Measurements from ENCODE around the gene DNAJB8.
A peak's percentile ranks its signal among the peaks of the same experiment; 100 is the strongest.

Gene DNAJB8

GRCh38 chr3:128466840-128467541, at the start of gene DNAJB8:
TSS of gene DNAJB8 (minus strand) at chr3:128466890. CDS start at chr3:128463245, 3,645 bp downstream.
- no peak for DNase-seq

GRCh38 chr3:128515967-128516366, 49.3 kb upstream of the DNAJB8 start:
- no peak for DNase-seq

- no peak for DNase-seq
Measured at GRCh38 chr3:128508852-128509251, 42.2 kb upstream of the DNAJB8 start.

GRCh38 chr3:128506754-128507153, 40.1 kb upstream of the DNAJB8 start:
- no peak for DNase-seq

GRCh38 chr3:128505771-128506170, 39.1 kb upstream of the DNAJB8 start:
- no peak for DNase-seq

GRCh38 chr3:128504963-128505730, 38.5 kb upstream of the DNAJB8 start:
- no peak for DNase-seq

GRCh38 chr3:128504533-128504915, 37.8 kb upstream of the DNAJB8 start:
- DNase-seq = no peak

GRCh38 chr3:128503751-128504532, 37.3 kb upstream of the DNAJB8 start:
- DNase-seq = no peak

- no peak for DNase-seq
Measured at GRCh38 chr3:128503164-128503651, 36.5 kb upstream of the DNAJB8 start.

GRCh38 chr3:128502712-128503111, 36.0 kb upstream of the DNAJB8 start:
- DNase-seq = no peak

GRCh38 chr3:128501431-128501830, 34.7 kb upstream of the DNAJB8 start:
- DNase-seq = no peak

- no peak for DNase-seq
Measured at GRCh38 chr3:128500556-128500955, 33.9 kb upstream of the DNAJB8 start.

GRCh38 chr3:128499724-128500275, 33.1 kb upstream of the DNAJB8 start:
- DNase-seq = no peak

- no peak for DNase-seq
Measured at GRCh38 chr3:128498901-128499530, 32.3 kb upstream of the DNAJB8 start.

GRCh38 chr3:128498127-128498626, 31.5 kb upstream of the DNAJB8 start:
- no peak for DNase-seq

GRCh38 chr3:128497305-128498126, 30.8 kb upstream of the DNAJB8 start:
- peak; percentile 66 to 78 for DNase-seq

- no peak for DNase-seq
Measured at GRCh38 chr3:128496602-128497304, 30.1 kb upstream of the DNAJB8 start.

- no peak for DNase-seq
Measured at GRCh38 chr3:128496019-128496601, 29.4 kb upstream of the DNAJB8 start.

GRCh38 chr3:128495435-128495970, 28.8 kb upstream of the DNAJB8 start:
- no peak for DNase-seq

GRCh38 chr3:128494367-128494650, 27.6 kb upstream of the DNAJB8 start:
- no peak for DNase-seq
